Central memory CD4-positive, alpha-beta T cell (primary cell): ENCODE results near the gene ACCS.

Source experiments
- DNase-seq: peaks from one replicate; pipeline ENCODE4 v3.0.0; 2022

The ACCS gene

GRCh38 chr11:44095506-44096359 lies 29.7 kb downstream of the ACCS start, which contains the start of gene EXT2:
Gene EXT2 (plus strand): TSS chr11:44095678. CDS start chr11:44107713, 12,035 bp downstream.
- DNase-seq: peak; percentile 81

DNA sequence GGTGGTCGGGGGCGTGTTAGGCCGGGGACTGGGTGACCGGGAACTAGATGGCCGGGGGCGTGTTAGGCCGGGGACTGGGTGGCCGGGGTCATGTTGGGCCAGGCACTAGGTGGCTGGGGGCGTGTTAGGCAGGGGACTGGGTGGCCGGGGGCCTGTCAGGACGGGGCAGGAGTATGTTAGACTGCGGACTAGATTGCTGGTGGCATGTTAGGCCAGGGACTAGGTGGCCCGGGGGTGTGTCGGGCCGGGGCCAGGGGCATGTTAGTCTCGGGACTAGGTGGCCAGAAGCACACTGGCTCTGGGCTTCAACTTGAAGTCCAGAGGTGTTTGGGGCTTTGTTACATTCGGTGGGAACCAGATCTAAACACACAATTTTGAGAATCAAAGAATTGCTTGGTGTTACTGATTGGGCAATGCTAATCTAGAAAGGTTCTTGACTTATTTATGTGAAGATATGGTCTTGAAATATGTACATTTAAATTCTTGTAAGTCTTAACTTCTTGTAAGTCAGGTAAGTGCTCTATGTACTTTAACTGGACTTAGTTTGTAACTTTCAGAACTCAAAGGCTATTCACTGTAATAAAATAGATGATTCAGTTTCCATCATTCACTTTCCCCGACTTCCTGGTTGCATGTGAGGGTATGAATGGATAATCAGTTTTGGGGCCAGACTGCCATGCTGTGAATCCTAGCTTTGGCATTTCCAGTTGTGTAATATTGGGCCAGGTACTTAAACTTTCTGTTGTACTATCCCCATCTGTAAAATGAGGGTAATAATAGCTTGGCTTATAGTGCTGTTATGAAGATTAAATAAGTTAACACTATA lies 30.5 kb downstream of the ACCS start:
- no peak for DNase-seq

- DNase-seq: no peak
These were observed 31.8 kb downstream of the ACCS start for GRCh38 chr11:44097821-44098220.

- no peak for DNase-seq
These were observed 35.0 kb downstream of the ACCS start for GRCh38 chr11:44101098-44101497.

DNA sequence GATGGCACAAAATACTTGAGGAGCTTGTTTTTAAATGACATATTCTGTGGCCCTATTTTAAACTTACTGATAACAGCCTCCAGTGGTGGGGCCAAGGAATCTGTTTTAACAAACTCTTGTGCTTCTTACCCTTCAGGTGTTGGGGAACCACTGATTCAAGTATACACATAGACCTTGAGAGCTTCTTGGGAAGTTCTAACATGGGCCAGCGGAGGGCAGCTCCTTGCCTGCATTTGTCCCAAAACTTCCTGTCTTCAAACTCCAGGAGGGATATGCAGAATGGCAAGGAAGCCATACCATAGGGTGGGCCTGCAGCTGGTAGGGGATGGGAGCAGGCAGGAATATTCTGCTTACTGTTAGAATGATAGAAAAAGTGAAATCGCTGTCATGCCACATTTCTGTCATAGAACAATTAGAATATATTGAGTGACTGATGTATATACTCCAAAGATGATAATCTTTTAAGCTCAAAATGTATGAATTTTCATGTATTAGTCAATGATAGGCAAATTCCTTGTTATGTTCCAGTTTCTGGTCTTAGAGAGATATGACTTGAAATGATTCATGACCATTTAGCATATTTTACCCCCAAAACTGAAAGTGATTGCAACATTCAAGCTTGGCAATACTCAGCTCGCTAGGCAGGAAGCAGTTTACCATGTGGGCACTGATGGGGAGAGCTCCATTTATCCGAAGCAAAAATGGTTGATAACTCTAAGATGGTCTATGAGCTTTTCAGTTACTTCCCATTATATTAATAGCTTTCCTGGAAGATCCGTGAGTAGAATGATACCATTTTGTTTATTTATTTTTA lies 38.6 kb downstream of the ACCS start:
- DNase-seq: no peak

- DNase-seq: no peak
These were observed 42.2 kb downstream of the ACCS start for GRCh38 chr11:44108260-44108659.

DNA sequence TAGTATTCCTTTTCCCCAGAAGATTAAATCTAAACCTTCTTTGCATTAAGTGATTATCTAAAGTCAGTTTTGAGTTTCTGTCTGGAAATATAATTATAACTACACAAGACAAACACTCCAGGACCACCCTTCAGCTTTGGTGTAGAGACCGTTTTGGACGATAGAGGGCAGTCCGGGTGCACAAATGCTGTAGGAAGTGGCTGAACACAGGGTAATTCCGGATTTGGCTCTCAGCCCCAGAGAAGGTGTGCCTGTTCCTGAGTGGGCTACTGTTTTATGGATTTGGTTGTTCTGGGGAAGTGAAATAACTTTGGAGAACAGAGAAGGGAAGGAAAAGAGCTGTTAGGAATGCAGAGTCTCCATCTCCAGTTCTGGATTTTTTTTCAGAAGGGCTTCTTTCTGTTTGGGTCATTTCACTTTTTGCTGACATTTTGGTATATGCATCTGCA lies 44.2 kb downstream of the ACCS start:
- DNase-seq: peak; percentile 26

- no peak for DNase-seq
These were observed 46.2 kb downstream of the ACCS start for GRCh38 chr11:44112091-44112821.

DNA sequence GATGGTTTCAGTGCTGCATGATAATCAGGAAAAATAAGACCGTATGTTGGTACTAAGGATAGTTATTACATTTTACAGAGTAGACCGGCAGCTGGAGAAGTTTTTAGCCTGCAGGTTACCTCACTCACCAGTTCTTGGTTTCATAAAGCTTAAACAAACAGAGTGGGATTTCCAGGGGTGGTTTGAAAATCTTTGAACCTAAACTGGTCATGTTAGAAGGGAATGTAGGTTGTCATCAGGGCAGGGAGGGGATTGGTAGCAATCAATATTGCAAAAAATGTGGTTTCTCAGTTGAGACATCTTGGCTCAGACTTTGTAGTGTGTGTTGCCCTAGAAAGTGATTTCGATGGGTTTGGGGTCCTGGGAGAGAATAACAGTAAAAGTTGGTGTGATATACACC lies 46.9 kb downstream of the ACCS start:
- no peak for DNase-seq

DNA sequence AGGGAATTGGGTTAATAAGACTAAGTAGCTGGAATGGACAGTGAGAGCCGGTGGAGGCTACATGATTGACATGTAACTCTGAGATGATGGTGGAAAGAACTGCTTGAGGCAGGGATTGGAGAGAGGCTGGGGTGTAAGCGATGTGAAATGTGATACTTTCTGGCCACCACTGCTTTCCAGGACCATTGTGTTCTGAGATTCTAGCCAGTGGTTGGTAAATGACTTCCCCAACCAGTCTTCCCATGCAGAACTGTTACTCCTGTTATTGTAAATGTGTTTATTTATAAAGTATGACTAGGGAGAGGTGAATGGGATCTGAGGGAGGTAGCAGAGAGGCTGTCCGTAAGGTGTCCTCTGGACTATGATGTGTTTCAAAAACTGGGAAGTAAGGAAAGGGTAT lies 47.5 kb downstream of the ACCS start:
- DNase-seq: no peak

DNA sequence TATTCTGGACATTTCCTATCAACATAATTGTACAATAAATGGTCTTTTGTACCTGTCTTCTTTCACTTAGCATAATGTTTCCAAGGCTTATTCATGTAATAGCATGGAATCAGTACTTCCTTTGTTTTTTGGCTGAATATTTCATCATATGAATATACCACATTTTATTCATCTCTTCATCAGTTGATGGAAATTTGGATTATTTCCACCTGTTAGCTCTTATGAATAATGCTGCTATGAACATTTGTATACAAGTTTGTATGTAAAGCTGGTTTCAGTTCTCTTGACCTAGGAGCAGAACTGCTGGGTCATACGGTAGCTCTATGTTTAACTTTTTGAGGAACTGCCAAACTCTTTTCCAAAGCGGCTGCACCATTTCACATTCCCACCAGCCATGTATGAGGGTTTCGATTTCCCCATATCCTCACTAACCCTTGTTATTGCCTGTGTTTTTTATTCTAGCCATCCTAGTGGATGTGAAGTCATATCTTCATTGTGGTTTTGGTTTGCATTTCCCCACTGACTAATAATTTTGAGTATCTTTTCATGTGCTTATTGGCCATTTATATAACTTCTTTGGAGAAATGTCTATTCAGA lies 50.3 kb downstream of the ACCS start:
- no peak for DNase-seq

DNA sequence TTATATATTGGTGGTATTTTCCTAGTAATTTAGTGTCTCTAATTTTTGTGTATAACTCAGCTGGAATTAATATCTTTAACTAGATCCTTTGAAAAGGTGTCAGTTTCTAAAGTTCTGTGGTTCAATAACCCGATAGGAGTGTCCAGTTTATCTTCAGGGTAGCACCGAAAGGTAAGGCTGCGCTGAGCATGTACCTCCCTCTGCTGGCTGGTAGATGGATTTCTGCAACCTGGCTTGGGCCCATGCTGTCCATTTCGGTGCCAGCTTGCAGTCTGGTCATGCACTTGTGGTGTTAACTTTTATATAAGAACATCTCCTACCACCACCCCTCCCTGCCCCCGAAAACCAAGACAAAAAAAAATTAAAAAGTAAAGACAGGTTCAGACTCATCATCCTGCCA lies 54.1 kb downstream of the ACCS start:
- no peak for DNase-seq

DNA sequence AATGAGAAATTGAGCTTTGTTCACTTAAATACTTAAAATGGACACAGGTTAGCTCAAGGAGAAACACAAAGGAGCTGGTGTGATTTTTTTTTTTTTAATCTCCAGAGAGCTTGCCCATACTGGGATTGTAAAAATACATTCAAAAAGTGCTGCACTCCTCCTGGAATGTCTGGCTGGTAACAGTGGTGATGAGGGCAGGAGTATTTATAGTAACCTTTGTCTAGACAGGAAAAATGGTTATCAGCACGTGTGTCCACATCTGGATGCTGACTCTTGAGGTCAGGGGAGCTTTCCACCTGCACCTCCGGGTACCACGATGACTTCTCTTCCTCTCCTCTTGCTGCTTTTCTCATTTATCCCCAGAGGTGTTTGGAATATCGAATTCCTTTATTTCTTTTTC lies 59.5 kb downstream of the ACCS start:
- DNase-seq: no peak

DNA sequence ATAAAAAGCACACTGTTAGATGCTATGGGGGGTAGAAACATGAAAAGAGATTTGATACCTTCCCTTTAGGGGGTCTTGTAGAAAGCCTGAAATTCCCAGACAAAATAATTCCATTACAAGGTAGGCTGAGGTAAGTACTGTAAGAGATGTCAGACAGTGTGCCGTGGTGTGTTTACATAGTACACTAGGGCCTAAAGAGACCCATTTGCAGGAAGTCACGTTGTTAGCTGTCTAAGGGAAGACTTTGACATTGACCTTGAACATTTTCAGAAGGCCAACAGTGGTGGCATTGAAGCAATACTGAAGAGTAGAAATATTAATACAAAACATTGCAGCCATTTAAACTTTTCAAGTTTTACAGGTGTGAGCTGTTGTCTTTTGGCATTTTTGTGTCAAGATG lies 60.2 kb downstream of the ACCS start:
- DNase-seq: no peak

DNA sequence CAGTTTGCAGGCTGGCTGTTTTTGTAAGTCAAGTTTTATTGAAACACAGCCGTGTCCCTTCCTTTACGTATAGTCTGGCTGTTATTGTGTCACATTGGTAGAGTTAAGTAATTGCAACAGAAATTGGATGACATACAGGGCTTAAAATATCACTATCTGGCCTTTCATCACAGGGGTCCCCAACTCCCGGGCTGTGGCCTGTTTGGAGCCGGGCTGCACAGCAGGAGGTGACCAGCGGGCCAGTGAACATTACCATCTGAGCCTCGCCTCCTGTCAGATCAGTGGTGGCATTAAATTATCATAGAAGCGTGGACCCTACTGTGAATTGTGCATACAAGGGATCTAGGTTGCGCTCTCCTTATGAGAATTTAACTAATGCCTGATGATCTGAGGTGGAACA lies 61.1 kb downstream of the ACCS start:
- DNase-seq: no peak

DNA sequence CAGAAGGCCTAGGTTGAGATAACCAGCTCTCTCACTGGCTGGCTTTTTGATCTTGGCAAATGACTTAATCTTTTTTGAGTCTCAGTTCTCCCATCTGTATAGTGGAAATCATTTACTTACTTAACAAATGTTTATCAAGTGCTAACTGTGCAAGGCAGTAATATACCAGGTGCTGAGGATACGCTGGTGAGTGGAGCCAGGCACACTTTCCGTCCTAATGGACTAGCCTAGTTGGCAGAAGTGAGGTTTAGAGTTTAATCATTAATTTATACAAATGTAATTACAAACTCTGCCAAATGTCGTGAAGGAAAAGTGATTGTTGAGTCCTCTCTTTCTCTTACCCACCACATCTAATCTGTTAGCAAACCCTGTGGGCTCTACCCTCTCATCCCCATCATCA lies 62.7 kb downstream of the ACCS start:
- no peak for DNase-seq

GRCh38 chr11:44130751-44131150 lies 64.7 kb downstream of the ACCS start:
- no peak for DNase-seq

GRCh38 chr11:44133335-44133946 lies 67.4 kb downstream of the ACCS start:
- DNase-seq: no peak
